Measurements from ENCODE around the gene IGSF23.

The IGSF23 gene

DNA sequence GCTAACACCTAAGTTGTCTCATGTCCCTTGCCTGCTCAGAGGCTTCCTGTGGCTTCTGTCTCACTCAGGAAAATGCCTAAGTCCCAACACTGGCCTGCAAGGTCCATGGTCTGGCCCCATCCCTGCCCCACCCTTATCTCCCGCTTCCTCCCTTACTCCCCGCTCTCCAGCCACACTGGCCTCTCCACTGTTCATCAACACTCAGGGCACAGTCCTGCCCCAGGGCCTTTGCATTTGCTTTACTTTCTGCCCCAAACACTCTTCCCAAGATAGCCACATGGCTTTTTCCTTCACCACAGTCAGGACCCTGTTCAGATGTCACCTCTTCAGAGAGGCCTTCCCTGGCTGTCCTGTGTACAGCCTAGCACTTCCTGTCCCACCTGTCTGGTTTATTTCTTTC, 32.1 kb upstream of the IGSF23 start:
- TF ChIP-seq, protein P1, sequence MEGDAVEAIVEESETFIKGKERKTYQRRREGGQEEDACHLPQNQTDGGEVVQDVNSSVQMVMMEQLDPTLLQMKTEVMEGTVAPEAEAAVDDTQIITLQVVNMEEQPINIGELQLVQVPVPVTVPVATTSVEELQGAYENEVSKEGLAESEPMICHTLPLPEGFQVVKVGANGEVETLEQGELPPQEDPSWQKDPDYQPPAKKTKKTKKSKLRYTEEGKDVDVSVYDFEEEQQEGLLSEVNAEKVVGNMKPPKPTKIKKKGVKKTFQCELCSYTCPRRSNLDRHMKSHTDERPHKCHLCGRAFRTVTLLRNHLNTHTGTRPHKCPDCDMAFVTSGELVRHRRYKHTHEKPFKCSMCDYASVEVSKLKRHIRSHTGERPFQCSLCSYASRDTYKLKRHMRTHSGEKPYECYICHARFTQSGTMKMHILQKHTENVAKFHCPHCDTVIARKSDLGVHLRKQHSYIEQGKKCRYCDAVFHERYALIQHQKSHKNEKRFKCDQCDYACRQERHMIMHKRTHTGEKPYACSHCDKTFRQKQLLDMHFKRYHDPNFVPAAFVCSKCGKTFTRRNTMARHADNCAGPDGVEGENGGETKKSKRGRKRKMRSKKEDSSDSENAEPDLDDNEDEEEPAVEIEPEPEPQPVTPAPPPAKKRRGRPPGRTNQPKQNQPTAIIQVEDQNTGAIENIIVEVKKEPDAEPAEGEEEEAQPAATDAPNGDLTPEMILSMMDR (IDR thresholded peaks at IDR 0.05) = no peak
- Histone ChIP-seq H3K4me1 (ENCODE audit: control insufficient read depth in 1 of 2, insufficient read depth in 1 of 2, low read depth in 1 of 2, low read length in 1 of 2) (no peaks in the 10 kb centered on the region), H3K27ac (no peak overlapping the region), H3K27me3 (no peaks in the 10 kb centered on the region), H3K9me3 (no peaks in the 10 kb centered on the region), H3K4me3 (ENCODE audit: low read depth in 1 of 2, low read length in 1 of 2) (no peak overlapping the region), H3K36me3 (no peaks in the 10 kb centered on the region)

DNA sequence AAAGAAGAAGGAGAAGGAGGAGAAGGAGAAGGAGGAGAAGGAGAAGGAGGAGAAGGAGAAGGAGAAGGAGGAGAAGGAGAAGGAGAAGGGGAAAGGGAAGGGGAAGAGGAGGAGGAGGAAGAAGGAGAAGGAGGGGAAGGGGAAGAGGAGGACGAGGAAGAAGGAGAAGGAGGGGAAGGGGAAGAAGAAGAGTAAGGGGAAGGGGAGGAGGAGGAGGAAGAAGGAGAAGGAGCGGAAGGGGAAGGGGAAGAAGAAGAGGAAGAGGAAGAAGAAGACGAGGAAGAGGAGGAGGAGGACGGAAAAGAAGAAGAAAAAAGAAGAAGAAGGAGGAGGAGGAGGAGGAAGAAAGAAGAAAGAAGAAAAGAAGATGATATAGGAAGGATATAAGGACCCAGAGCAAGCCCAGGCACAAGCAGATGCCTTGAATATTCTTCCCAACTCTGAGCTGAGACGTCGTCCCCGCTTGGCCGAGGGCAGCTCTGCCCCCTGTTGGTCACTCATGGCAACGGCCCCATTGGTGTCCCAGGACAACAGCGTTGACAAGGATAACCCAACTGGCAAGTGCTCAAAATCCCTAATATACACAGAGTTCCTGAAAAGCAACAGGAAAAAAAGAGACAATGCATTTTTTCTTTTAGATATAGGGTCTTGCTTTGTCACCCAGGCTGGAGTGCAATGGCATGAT, 30.6 kb upstream of the IGSF23 start:
- peak overlapping the region; percentile 36 for H3K27ac ChIP-seq
- TF ChIP-seq, protein P1 (IDR thresholded peaks at IDR 0.05) = no peak
- no peak overlapping the region for H3K4me3 ChIP-seq (ENCODE audit: low read depth in 1 of 2, low read length in 1 of 2)
- no peaks in the 10 kb centered on the region for H3K36me3 ChIP-seq
- no peaks in the 10 kb centered on the region for H3K27me3 ChIP-seq
- peaks cover 2 to 5% of the 10 kb centered on the region in 2 experiments for H3K4me1 ChIP-seq (ENCODE audit: control insufficient read depth in 1 of 2, insufficient read depth in 1 of 2, low read depth in 1 of 2, low read length in 1 of 2)
- H3K9me3 ChIP-seq = no peaks in the 10 kb centered on the region

DNA sequence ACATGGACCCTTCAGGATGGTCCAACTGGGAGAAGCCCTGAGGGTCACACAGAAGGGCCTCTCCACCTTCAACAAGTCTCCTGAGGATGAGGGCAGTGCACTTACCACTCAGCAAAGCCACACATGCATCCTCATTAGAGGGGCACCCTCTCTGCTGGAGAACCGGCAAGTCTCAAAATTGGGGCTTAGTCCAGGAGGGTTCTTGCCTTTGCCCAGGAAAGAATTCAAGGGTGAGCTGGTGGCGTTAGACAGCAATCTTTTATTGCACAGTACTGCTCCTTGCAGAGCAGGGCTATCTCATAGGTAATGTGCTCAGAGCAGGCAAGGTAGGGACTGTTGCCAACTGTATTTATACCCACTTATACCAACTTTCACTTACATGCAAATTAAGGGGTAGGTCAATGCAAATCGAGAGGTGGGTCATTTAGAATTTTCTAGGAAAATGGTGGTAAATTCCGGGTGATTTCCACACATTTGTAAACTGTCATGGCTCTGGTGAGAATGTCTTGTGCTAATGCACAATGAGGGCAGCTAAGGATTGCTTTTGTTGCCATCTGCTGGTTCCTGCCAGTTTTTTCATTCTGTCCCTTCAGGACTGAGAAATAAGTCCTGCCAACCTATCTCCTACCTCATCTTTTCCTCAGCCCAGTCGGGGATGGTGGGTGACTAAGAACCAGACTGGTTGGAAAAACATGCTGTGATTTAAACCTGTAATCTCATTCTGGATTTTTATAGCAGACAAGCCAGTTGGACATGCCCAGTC, 27.8 kb upstream of the IGSF23 start:
- Histone ChIP-seq H3K27ac (no peak overlapping the region), H3K4me1 (ENCODE audit: control insufficient read depth in 1 of 2, insufficient read depth in 1 of 2, low read depth in 1 of 2, low read length in 1 of 2) (peaks cover 12 to 13% of the 10 kb centered on the region in 2 experiments), H3K36me3 (no peaks in the 10 kb centered on the region), H3K9me3 (no peaks in the 10 kb centered on the region), H3K4me3 (ENCODE audit: low read depth in 1 of 2, low read length in 1 of 2) (no peak overlapping the region), H3K27me3 (no peaks in the 10 kb centered on the region)
- TF ChIP-seq, protein P1 (IDR thresholded peaks at IDR 0.05) = no peak

DNA sequence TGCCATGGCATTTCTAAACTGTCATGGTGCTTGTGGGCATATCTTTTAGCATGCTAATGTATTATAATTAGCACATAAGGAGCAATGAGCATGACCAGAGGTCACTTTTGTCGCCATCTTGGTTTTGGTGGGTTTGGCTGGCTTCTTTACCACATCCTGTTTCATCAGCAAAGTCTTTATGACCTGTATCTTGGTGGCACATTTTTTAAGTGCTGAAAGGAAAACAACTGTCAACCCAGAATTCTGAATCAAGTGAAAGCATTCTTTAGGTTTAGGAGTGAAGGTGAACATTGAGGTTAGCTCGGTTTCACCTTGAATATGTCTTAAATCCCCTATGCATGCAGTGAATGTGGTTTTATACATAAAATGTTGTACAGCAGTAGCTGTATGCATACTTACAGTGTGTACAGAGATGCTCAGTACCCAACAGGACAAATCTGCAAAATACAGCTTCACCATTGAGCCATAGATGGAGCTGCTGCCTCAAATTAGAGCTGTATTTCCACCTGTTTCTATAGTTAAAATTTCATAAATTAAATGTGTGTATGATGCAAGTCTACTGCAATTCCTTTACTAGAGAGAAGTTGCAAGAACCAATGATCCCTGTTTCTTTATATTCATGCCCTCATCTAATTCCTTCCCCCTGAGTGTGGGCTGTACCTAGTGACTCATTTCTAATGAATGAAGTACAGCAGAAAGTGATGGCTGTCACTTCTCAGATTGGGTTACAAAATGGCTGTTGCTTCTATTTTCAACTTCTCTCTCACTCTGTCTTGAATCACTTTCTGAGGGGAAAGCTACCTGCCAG, 25.2 kb upstream of the IGSF23 start:
- Histone ChIP-seq H3K36me3 (no peaks in the 10 kb centered on the region), H3K9me3 (no peaks in the 10 kb centered on the region), H3K27ac (peak overlapping the region; percentile 33), H3K4me3 (ENCODE audit: low read depth in 1 of 2, low read length in 1 of 2) (no peak overlapping the region), H3K4me1 (ENCODE audit: control insufficient read depth in 1 of 2, insufficient read depth in 1 of 2, low read depth in 1 of 2, low read length in 1 of 2) (peaks cover 16% of the 10 kb centered on the region in 2 experiments), H3K27me3 (no peaks in the 10 kb centered on the region)
- TF ChIP-seq, protein P1 (IDR thresholded peaks at IDR 0.05) = no peak

DNA sequence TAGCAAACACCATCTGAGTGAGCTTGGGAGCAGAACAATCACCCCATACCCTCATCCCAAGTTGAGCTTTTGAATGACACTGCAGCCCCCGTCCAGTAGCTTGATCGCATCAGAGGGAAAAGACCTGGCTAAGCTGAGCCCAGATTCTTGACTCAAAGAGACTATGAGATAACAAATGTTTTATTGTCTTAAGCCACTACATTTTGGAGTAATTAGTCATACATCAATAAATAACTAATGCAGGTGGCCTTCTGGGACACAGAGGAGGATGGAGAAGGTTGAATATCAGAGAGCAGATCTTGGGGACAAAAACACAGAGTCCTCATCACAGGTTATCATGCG, 24.6 kb upstream of the IGSF23 start:
- H3K27me3 ChIP-seq = no peaks in the 10 kb centered on the region
- TF ChIP-seq, protein P1 (IDR thresholded peaks at IDR 0.05) = no peak
- H3K4me3 ChIP-seq (ENCODE audit: low read depth in 1 of 2, low read length in 1 of 2) = no peak overlapping the region
- H3K27ac ChIP-seq = no peak overlapping the region
- H3K4me1 ChIP-seq (ENCODE audit: control insufficient read depth in 1 of 2, insufficient read depth in 1 of 2, low read depth in 1 of 2, low read length in 1 of 2) = peaks cover 16% of the 10 kb centered on the region in 2 experiments
- H3K9me3 ChIP-seq = no peaks in the 10 kb centered on the region
- H3K36me3 ChIP-seq = no peaks in the 10 kb centered on the region

Data from neutrophil (primary cell).